VCaP (cell line): ENCODE data around the gene ATP8A2.

Experiments
- H3K27ac ChIP-seq: fragments of 450-650 bp; 2 replicates; pipeline ENCODE4 v1.5.1; 2017
- TF ChIP-seq, protein P1 (sequence below): fragments of 450-650 bp; conservative IDR thresholded peaks from 2 replicates; pipeline ENCODE4 v1.5.1; 2017; ENCODE audit warnings: mild to moderate bottlenecking, moderate library complexity

ATP8A2 gene

DNA sequence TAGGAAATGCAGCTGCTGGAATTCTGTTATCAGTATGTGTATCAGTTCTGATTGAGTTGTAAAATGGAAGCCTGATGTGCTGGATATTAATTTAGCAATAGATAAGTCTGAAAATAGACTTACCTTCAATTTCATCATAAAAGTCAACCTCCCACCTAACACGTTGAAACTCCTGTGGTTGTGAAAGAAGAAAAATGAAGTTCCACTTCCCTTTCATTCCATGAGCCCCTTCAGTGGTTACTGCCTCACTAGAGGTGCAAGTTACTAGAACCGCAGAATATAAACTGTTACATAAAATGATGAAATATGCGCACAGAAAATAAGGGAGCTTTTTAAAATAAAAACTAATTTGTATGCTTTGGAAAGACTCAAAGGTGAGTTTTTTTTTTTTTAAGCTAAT is 430.8 kb downstream of the ATP8A2 start:
- no peak overlapping the region for H3K27ac ChIP-seq
- TF ChIP-seq, protein P1, sequence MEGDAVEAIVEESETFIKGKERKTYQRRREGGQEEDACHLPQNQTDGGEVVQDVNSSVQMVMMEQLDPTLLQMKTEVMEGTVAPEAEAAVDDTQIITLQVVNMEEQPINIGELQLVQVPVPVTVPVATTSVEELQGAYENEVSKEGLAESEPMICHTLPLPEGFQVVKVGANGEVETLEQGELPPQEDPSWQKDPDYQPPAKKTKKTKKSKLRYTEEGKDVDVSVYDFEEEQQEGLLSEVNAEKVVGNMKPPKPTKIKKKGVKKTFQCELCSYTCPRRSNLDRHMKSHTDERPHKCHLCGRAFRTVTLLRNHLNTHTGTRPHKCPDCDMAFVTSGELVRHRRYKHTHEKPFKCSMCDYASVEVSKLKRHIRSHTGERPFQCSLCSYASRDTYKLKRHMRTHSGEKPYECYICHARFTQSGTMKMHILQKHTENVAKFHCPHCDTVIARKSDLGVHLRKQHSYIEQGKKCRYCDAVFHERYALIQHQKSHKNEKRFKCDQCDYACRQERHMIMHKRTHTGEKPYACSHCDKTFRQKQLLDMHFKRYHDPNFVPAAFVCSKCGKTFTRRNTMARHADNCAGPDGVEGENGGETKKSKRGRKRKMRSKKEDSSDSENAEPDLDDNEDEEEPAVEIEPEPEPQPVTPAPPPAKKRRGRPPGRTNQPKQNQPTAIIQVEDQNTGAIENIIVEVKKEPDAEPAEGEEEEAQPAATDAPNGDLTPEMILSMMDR: no peak

DNA sequence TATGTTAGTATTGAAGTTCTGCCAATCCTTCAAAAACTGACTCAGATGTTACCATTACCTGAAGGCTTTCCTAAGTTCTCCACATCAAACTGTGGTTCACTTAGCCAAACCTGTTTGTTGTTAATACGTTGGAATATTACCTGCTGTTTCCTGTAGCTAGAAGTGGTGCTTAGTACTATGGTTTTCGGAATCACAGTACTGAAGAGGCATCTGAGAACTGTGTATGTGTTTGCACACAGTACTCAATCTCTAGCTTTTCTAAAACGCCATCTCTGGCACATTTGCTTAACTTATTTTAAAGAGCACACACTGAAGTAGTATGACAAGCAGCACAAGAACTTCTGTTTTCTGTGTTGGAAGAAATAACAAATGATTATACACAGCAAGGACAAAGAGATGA is 431.9 kb downstream of the ATP8A2 start:
- TF ChIP-seq, protein P1: no peak
- no peak overlapping the region for H3K27ac ChIP-seq

DNA sequence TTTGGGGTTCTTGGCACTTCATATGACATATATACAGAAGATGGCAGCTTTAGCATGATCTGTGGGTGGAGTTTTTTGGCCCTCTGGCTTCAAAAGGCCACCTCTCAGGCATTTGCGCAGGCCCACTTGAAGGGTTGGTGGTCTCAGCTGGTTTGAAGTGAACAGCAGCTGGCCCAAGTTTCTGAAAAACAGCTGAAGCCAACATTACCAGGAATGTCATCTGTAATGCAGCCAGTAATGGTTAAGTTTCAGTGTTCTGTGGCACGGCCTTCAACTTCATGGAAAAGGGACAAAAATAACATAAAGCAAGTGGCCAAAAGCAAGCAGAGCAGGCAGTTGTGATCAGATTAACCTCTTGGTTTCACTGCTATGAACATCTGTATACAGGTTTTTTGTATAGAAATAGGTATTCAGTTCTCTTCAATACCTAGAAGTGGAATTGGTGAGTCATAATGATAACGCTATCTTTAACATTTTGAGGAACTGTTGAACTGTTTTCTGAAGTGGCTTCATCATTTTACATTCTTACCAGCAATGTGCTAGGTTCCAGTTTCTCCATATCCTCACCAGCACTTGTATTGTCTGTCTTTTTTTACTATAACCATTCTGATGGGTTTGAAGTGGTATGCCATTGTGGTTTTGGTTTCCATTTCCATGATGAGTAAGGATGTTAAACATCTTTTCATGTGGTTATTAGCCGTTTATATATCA is 434.6 kb downstream of the ATP8A2 start:
- TF ChIP-seq, protein P1: no peak

DNA sequence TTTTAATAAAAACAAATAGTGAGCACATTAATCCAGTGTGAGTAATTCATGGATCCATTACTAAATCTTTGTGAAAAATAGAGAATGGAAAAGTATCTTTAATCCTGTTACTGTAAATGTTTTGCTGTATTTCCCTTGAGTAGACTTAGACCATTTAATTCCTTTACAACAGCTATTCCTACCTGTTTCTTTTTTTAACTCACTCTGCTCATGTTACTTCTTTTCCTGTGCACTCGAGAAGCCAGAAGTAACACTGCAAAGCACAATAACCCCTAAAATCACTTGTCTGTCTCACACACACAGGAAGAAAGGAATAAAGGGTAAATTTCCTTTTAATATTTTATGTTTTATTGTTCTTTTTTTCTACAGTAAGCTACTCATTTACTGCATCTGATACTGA is 435.8 kb downstream of the ATP8A2 start:
- H3K27ac ChIP-seq: no peak overlapping the region
- TF ChIP-seq, protein P1: no peak

More for the DNA sequence above, 434.6 kb downstream of the ATP8A2 start:
- no peak overlapping the region for H3K27ac ChIP-seq

DNA sequence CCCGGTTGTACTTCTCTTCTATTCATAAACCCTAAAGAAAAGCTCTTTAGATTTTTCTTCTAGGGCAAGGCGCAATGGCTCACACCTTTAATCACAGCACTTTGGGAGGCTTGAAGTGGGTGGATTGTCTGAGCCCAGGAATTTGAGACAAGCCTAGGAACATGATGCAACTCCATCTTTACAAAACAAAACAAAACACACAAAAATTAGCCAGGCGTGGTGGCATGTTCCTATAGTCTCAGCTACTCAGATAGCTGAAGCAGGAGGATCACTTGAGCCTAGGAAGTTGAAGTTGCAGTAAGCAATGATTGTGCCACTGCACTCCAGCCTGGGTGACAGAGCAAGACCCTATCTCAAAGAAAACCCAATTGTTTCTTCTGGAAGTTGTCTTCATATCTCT is 439.7 kb downstream of the ATP8A2 start:
- TF ChIP-seq, protein P1: no peak
- no peak overlapping the region for H3K27ac ChIP-seq

DNA sequence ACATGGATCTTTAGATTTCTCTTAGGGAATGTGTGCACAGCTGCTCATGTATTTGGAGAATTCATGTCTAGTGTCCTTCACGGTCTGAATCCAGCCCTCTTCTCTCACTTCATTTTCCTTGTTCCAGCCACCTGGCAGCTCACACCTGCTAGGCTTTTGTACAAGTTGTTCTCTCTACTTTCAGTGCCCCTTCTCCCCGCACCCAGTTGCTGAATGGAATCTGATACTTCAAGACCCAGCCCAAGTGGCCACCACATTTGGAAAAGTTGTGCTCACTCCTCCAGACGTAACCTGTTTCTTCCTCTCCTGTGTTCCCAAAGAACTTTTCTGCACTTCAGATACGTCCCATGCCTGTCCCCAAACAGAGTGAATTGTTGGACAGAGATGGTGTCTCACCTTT is 444.5 kb downstream of the ATP8A2 start:
- TF ChIP-seq, protein P1: no peak
- no peak overlapping the region for H3K27ac ChIP-seq

DNA sequence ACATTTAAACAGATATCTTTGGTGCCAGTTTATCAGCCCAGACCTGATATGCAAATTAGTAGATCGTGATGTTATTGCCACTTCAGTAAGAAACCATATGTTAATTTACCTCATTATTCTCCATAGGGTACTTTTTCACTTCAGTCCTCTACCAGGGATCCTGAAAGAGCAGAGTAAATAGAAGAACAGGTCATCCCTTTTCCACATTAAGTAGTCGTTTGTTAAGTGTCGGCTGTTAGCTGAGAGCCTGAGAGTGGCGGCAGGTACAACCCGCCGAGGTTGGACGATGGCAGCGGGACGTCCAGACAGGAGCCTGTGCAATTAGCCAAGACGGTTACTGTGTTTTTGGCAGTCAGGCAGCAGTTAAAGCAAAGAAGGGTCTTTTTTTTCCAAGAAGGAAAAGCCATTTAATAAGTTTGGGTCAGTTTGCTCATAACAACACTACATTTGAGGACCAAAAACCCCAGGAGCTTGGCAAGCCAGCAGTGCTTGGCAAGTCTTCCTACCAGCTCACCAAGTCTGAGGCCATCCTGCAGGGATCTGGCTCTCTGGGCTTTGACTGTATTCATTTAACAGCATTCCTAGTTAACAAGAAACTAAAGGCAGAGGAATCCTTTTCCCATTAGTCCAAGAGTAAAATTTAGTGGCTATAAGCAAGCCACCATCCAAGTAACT is 448.2 kb downstream of the ATP8A2 start:
- TF ChIP-seq, protein P1: no peak
- H3K27ac ChIP-seq: no peak overlapping the region
